NT2/D1 (cell line): ENCODE data around the gene MAB21L2.

Source experiments
- YY1 ChIP-seq: IDR thresholded peaks from 2 replicates; pipeline ENCODE4 v1.6.1; 2011; ENCODE audit not compliant: insufficient read length, insufficient read depth
- ZNF274 ChIP-seq: IDR thresholded peaks from 2 replicates; pipeline ENCODE4 v1.6.1; 2011; ENCODE audit warnings: mild to moderate bottlenecking, low read depth, low read length

DNA sequence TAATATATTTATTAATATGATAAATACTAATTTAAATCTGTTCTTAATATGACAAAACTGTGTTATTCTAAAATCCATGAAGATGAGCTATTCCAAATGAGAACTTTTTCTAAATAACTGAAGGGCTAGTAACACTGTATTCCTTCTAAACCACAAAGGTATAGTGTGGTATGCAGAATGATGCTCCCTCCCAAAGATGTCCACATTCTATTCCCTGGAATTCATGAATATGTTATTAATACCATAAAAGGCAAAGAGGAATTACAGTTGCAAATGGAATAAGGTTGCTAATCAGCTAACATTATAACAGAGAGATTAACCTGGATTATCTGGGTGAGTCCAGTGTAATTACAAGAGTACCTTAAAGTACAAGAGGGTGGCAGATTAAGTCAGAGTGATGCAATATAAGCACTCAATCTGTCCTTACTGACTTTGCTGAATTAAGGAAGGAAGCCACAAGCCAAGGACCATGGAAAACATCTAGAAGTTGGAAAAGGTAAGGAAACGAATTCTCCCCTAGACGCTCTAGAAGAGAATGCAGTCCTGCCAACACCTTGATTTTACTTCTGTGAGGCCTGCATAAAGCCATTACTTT, 20.7 kb upstream of the MAB21L2 start:
- TF ChIP-seq ZNF274: no peak
- TF ChIP-seq YY1: no peak
